ENCODE data around the gene THOC7.

THOC7 gene

DNA sequence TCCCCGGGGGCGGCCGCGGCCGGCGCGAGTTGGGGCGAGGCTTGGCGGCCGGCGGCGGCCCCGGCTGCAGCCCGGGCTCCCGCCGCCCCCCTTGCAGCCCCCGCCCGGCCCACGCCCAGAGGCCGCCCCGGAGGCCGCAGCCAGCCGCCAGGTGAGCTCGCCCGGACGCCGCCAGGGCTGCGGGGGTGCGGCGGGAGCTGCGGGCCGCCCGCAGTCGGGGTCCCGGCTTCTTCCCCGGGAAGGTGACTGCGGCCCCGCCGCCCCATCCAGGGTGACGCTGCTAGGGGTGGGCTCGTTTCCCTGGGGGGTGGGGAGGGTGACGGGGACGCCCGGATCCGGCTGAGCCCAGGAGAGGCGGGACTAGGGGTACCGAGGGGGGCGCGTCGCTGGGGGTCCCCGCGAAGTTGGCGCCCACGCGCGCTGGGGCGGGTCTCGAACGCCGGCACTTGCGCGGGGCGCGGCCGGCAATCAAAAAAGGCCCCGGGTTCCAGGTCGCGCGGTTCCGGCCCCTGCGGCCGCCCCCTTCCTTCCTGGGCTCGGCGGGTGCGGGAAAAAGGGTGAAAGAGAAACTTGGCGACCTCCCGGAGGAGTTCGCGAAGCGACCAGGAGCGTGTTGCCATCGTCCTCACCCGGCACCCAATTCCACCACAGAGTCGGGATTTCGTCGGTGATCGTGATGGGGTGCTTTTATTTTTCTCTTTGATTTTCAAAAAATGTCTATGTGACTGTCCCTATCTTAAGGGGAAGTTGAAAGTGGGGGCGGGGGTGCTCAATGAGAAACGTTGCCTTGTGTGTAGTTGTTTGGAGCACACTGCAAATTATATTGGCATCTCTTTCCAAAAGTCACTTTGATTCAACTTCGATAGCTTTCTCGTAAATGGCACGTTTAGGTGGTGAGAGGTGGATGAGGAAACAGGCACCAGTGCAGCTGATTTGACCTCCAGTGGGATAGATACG lies 681 bp upstream of the THOC7 start:
- TF ChIP-seq, protein P1, sequence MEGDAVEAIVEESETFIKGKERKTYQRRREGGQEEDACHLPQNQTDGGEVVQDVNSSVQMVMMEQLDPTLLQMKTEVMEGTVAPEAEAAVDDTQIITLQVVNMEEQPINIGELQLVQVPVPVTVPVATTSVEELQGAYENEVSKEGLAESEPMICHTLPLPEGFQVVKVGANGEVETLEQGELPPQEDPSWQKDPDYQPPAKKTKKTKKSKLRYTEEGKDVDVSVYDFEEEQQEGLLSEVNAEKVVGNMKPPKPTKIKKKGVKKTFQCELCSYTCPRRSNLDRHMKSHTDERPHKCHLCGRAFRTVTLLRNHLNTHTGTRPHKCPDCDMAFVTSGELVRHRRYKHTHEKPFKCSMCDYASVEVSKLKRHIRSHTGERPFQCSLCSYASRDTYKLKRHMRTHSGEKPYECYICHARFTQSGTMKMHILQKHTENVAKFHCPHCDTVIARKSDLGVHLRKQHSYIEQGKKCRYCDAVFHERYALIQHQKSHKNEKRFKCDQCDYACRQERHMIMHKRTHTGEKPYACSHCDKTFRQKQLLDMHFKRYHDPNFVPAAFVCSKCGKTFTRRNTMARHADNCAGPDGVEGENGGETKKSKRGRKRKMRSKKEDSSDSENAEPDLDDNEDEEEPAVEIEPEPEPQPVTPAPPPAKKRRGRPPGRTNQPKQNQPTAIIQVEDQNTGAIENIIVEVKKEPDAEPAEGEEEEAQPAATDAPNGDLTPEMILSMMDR (IDR thresholded peaks at IDR 0.05): no peak

DNA sequence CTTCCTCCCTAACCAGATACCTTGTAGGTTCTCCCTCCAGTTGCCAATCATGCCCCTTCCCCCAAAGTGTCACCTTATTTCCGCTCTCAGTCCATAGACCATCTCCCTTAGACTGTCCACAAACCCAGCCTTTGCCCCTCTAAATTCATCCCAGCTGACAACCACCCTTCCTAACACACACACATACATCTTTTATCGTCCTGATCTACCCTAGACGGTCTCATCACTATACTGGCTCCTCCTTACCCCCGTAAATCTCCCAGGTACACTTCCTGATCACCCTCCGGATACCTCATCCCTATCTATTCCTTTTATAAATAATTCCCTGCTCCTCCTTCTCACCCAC lies 828 bp downstream of the THOC7 start:
- TF ChIP-seq, protein P1 (IDR thresholded peaks at IDR 0.05): no peak

DNA sequence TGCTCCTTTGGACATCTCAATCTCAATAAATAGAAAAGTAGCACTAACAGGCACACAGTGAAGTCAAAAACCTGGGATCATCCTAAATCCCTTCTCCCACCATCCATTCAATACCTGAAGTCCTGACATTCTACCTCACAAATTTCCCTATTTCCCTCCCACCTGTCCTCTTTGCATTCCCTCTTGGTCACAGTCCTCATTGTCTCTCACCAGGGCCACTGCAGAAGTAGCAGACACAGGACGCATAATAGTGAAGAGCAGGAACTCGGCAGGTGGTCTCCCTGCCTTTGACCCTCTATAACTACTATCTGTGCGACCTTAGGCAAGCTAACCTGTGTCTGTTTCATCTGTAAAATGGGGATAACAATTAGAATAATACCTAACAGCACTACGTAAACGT lies 2.3 kb downstream of the THOC7 start:
- TF ChIP-seq, protein P1 (IDR thresholded peaks at IDR 0.05): no peak

DNA sequence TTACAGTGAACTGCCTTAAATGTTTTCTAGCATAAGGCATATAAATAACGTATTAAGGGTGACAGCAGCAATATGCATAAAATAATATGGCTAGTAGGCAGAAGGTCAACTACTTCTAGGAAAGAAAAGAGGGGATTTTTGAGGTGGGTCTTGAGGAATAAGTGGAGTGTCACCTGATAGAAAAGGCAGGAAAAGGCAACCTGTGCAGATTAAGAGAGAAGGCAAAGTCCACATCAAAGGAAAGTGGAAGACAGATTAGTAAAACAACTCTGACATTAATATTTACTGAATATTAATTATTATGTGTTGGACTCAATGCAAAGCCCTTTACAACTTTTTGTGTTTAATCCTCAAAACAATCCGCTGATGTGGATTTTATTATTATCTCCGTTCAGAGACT lies 2.8 kb downstream of the THOC7 start:
- TF ChIP-seq, protein P1 (IDR thresholded peaks at IDR 0.05): no peak

DNA sequence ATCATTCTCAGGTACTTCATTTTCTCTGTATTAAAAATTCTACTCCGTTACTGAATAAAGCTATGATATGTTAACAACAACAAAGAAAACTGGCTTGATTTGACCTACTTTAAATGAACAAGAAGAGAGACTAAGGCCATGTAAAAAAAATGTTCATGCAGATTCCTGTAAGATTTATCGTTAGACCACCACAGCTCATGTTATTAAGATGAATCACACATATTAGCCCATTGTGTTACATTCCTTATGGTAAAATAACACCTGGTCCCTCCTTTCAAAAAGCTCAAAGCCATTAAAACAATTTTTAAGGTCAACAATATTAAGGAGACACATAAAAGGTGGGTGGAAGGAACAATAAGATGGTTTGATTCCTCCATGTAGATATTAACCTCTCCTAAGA lies 6.3 kb downstream of the THOC7 start:
- TF ChIP-seq, protein P1 (IDR thresholded peaks at IDR 0.05): no peak

DNA sequence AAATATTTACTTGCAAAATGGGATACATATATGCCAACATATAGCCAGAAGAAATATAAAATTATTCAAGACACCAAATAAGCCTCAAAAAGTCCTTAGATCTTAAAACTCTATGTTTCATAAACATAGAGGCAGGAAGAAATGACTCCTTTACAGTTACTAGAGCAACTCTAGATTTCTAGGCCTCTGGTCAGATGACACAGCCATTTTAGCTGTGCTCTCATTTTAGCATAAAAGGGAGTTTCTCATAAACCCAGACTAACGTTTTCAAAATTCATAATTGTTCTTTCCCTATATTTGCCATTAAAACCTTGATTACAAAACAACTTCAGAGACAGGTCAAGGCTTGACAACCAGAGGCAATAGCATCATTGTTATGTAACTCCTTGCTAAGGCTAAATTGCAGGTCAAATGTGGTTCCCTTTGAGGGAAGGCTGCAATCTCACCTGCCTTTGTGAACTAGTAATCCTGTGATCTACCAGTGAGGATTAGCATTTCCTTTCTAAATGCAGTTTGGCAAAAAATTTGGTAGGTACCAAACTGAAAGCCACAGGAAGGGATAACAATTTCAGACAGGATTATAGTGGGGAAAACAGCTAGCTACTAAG lies 8.2 kb downstream of the THOC7 start:
- TF ChIP-seq, protein P1 (IDR thresholded peaks at IDR 0.05): no peak

DNA sequence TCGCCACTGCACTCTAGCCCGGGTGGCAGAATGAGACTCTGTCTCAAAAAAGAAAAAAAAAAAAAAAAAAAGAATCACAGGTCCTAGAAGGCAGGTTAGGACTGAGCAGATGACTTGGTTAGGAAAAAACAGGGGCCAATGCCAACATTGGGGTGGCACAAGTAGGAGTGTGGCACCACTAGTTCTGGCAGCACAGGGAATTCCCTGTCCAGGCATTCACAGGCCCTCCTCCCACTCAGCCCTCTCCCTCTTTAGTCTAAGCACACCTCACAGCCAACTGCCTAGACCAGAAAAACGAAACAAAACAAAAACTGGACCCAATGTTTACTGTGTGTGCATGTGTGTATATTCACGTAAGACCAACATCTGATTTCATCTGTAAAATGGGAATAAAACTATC lies 10.5 kb downstream of the THOC7 start:
- TF ChIP-seq, protein P1 (IDR thresholded peaks at IDR 0.05): no peak
